ENCODE measurements around the gene CHURC1.

CHURC1 gene

DNA sequence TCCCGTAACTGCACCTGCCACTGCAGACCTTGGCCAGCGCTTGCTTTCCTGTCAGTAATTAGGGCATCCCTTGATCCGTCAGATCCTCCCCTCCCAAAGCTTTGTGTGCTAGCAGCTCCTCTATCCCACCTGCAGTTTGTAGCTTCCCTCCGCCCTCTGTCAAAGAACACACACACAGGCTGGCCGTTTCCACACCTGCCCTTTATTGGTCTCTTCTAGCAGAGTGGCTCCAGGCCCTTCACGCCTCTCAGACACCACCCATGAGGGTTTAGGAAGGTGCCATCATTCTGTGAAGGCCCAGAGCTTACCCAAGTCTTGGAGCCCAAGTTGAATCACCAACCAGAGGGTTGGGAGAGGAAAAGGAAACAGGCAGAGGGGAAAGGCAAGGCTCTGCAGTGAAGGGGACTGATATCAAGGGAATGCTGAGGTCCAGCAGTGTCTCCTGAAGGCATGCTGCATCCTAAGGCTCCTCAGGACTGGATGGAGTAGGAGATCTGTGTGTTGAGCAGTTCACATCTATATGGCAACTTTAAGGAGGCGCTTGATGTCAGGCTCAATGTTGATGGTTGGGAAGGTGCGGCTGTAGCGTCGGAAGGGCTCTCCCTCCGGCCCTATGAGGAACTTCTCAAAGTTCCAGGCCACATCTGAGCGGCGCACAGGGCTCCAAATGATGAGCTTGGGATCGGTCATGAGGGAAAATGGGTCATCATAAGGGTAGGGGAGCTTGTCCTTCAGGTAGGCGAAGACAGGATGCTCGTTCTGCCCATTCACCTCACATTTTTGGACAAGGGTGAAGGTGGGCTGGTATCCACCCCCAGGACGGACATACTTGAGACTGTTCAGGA, 24.9 kb downstream of the CHURC1 start:
- no peak for DNase-seq (ENCODE audit: low spot score)

DNA sequence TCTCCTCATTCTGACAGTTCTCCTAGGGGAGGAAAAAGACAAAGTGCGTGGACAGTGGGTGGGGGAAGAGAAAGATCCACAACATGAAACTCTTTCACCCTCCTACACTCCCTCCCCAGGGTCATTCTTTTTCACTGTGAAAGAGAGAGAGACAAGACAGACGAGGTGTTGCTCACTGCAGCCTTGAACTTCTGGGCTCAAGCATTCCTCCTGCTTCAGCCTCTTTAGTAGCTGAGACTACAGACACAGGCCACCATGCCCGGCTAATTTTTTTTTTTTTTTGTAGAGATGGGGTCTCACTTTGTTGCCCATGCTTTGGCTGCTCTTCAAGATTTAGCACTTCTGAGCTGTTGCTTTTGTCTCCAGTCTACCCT, 25.5 kb downstream of the CHURC1 start:
- no peak for DNase-seq (ENCODE audit: low spot score)

DNA sequence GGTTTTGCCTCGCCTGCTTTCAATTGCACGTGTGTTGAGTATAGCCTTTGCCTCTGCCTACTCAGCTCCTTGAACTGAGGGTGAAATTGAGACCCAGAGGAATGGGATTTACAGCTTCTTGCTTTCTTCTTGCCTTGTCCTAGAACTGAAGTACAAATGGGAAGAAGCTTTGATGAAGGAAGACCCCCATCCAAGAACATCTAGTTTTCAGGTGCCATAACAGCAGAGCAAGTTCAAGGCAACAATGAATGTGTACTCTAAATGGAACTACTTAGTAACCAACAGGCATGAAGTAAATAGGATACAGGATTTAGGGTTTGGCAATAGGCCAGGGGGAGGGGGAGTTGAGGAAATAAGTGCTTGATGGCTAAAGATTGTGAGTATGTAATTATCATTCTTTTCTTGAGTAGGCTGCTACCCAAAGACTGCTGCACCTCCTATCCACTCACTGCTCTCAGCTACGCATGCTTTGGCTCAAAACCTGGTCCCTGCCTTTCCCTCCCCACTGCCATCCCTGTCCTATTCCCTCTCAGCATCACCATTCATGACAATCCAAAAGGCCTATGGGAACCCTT, 26.2 kb downstream of the CHURC1 start:
- no peak for DNase-seq (ENCODE audit: low spot score)

DNA sequence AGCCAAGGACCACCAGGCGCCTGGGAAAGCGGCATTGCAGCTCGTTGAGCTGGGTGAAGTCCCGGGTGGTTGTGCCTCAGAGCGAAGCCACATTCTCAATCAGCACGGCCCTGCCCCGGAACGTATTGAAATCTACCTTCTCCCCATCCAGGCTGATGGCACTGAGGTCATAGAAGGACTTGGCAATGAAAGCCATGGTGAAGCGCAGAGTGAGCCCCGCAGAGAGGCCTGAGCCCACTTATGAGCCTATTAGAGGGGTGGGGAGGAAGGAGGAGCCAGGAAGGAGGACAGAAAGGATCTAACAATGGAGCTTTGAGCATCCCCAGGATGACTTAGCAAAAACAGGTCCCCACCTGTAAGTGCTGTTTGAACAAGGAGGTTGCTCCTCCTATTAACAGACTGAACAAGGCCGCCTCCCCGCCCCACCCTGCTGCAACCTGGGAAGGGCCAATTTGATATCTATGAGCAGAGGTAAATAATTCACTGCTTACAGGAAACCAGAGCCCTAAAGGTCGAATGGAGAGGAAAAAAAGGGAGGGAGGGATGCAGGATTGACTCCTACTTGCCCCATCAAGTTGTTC, 28.4 kb downstream of the CHURC1 start, which contains the start of gene GPX2:
Gene GPX2 (minus strand): TSS at position 215 of the 581 bp plus-strand sequence. CDS start 19 bp downstream, at position 196.
- no peak for DNase-seq (ENCODE audit: low spot score)

DNA sequence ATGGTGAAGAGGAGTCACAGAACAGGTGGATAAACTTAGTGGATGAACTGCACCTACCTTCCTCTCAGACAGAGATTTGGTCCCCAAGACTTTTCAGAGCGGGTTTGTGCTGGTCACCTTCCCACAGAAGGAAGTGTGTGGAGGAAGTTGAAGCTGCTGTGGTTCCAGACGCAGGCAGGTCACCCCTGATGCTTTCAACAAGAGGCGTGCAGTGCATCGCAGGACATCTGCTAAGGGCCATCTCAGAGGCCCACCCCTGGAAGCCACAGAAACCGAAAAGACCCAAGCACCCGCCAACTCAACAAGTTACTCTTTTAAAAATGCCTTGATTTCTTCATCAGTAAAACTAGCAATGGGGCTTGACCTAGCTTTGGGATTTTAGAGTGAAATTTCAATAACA, 29.3 kb downstream of the CHURC1 start:
- no peak for DNase-seq (ENCODE audit: low spot score)

DNA sequence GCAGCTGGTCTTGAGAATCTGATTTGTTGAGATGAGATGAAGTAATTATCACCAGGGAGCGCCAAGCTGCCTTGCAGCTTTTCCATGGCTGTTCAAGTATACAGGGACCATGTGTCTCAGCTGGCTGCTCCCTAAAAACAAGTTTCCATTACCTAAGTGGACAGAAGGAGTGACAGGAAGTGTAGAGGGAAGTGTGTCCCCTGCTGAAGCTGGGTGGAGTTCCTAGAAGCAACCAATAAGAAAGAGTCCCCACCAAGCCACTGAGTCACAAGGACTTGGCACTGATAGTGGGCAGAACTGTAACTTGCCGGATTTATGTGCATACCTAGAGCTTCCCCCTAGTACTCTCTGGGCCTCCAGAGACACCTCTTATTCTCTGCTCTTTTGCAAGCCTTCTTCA, 29.8 kb downstream of the CHURC1 start:
- DNase-seq (ENCODE audit: low spot score) = no peak

DNA sequence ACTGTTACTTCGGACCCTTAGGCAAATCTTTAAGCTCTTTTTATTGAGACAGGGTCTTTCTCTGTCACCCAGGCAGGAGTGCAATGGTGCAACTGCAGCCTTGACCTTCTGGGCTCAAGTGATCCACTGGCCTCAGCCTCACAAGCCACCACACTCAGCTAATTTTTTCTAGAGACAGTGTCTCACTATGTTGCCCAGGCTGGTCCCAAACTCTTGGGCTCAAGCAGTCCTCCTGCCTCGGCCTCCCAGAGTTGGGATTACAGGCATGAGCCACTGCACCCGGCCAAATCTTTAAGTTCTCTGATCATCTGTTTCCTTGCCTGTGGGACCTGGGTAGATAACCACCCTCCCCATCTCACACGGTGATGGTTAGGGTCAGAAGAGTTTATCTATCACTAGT, 30.6 kb downstream of the CHURC1 start:
- no peak for DNase-seq (ENCODE audit: low spot score)

DNA sequence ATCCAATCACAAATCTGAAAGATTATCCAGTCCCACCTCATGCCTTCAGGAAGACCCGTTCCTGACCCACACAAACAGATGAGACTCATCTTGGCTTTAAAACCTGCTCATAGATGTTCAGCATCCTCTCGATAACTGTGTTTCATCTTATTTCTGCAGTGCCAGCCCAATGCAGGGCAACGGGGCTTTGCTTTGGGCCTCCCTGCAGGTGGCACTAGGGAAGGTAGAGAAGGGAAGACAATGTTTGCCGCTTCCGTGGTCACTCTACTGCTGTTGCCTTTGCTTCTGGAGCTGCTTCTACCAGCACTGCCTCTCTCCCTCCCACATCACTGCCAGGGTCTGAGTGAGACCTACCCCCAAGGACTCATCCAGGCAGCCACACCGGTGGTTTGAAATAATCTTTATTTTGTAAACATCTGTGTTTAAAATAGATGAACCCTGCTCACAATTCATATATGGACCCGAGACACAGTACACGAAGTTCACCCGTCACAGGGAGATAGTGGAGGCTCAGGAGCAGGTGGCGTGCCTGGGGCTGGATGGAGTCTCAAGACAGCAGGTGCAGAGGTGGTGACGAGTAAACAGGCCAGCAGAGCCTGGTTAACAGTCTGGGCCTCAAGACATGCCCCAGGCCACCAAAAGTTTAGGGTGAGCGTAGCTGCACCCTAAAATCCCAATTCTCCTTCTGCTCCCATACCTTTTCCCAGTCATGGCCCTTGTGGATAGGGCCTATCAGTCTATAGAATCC, 31.4 kb downstream of the CHURC1 start:
- no peak for DNase-seq (ENCODE audit: low spot score)

DNA sequence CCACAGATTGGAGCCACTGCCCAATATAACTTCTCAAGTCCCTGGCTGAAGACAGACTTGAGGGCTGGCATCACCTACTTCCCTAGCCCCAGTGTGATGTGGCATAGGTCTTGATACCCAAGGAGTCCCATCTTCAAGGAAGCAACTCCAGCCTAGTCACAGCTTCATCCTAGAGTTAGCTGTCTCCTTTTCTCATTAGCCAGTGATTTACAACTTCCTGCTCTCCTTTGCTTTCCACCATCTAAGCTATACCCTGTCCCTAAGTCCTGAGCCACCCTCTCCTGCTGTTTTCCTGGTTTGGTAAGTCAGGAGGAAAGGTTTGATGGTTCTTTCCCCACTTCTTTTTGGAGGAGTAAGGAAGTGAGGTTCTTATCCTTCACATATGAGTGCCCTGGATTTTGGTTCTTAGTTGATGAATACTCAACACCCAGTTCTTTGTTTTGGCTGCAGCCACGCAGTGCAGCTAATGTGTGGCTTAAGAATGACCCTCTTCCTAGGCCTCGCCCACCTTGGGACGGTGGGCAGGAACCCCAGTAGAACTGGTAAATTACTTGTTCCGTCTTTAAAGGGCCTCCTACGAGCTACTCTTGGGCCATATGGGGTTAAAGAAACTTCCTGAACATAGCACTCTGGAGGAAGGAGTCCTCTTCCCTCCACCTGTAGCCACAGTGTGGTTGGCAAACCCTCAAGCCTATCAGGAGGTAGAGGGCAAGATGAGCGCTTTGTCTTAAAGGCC, 32.2 kb downstream of the CHURC1 start:
- DNase-seq (ENCODE audit: low spot score) = no peak

DNA sequence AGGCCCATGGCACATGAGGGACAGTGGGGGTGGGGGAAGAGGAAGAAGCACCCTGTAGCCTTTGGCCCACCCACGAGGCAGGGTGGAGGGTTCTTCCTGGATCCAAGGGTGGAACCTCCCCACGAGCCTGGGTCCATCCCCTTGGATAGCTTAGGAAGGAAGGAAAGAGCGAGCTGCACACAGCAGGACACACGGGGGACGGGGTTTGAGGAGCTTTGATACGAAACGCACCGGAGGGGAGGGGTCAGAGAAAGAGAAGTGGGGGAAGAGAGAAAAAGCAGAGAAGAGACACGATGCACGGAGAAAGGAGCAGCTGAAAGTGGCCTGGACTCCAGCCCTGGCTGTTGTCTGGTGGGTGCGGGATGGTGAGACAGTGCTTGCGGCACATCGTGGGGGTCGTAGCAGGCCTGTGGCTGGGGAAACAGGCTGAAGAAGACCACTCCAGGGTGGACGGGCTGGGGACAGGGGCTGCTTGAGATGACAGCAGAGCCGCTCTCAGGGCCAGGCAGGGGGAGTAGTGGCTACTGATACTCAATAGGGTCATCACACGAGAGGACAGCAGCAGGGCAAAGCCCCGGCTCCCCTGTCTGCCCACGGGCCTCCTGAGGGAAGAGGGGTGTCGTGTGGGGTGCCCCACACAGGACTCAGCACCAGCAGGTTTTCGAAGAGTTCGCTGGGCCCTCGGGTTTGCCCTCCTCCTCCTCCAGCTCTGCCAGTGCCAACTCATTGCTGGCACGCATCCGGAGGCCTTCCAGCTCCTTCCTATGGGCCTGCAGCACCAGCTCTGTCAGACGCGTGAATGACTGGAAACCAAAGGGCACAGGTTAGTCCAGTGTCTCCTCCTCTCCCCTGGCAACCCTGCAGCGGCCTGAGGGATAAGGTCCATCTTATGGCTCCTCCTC, 33.7 kb downstream of the CHURC1 start:
- DNase-seq (ENCODE audit: low spot score) = no peak

DNA sequence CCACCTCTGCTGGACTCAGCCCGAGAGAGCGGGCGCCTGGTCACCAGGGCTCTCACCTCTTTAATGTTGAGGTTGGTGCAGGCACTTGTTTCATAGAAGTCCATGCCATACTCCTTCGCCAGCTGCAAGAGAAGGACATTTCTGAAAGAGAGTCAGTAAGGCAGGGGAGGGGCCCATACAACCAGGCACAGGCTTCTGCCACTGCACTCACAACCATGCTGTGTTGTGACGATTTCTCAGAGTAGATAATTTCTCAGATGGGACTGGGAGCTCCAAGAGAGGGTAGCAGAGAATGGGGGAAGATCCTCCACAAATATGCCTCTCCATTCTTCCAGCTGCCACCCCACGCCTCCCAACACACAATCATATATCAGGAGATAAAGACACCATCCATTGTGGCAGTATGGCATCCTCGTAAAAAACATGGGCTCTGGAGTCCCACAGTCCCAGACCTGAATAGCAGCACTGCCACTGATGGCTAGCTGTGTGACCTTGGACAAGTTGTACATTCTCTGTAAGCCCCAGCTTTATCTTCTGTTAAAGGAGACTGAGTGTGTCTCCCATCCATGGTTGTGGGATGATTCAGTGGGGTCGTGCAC, 34.5 kb downstream of the CHURC1 start:
- DNase-seq (ENCODE audit: low spot score) = no peak

DNA sequence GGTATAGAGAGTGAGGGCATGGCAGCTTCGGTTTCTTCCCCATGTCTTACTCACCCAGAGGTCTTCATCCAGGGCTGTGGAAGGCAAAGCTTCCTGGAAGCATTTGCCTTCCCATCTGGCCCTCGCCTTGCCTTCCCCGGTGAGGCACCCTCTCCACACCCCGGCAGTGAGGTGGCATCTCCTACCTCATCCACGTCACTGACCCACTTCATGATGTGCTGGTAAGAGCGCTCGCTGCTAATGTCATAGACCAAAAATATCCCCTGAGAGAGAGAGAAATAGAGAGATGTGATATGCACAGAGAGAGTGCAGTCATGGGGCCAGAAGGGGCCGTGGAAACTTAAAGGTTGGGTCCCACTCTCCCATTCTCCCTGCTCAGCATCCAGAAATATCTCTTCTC, 36.6 kb downstream of the CHURC1 start:
- DNase-seq (ENCODE audit: low spot score) = no peak

DNA sequence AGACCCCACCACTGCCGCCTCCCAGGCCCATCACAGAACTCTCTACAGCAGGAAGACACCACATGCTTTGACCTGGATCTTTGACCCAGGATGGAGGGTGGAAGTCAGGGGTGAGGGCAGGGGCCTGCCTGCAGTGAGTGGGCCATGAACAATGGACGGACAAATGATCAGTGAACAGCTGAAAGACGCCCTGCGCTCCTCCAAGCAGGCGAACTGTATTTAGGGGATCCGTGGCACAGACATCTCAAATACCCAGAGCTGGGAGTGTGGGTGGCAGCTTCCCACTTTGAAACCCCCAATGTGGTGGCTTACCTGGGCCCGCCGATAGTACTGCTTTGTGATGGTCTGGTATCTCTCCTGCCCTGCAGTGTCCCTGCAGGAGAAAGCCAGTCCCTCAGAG, 37.0 kb downstream of the CHURC1 start:
- no peak for DNase-seq (ENCODE audit: low spot score)

DNA sequence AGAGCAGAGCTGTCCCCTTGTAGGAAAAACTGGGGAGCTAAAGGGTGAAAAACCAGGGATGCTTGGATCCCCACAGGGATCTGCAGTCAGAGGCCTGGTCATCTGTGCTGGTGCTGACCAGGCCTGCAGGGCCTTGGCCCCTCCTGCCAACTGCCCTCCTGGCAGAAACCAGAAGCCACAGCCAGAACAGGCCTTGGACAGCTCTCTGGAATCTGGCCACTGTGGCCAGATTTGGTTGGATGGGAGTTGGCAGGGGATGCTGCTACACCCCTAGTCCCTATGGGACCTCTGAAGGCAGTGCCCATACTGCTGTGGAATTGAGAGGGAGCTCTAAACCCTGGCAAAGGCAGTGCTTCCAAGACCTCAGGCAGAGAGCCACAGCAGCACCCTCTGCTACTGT, 37.5 kb downstream of the CHURC1 start:
- no peak for DNase-seq (ENCODE audit: low spot score)

DNA sequence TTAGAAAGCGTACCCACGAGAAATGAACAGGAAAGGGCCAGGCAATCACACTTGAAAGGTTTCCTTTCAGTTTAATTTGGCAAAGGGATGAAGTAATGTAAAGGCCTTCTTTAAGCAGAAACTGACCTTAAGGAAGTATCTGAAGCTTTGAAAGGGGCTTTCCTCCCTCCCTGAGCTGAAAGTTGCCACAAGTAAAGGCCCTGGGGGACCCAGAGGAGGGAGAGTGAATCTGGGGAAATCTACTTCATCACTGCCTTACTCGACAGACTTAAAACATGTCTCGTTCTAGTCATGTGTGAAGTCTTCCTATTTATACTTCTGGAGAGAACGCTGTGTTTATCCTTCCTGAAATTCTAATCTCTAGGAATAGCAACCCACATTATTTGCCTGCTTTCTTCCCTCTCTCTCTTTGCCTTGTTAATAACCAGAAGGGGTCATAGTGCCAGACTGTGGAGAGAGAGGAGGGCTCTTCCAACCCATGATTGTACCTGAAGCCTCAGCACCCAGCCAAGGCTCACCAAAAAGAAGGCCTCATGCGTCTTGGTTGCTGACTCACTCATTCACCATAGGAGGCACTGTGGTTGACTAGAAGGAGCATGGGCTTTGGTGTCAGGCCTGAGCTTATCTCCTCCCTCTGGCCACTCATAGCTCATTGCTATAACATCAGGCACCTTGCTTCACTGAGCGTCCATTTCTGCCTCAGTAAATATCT, 38.5 kb downstream of the CHURC1 start:
- no peak for DNase-seq (ENCODE audit: low spot score)

DNA sequence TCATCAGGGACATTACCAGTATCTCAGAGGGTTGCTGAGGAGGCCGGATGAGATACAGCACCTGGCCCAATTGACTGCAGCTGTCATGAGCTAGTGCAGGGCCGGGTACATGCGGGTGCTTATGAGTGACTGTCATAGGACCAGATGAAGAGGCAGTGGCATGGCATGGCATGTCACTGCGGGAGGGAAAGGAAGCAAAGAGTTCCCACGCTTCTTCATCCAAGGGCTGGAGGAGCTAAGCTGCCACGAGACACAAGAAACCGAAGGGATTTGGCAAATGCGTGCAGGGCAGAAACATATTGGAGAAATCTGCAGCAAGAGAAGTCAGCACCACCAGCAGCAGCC, 39.0 kb downstream of the CHURC1 start:
- DNase-seq (ENCODE audit: low spot score) = no peak

DNA sequence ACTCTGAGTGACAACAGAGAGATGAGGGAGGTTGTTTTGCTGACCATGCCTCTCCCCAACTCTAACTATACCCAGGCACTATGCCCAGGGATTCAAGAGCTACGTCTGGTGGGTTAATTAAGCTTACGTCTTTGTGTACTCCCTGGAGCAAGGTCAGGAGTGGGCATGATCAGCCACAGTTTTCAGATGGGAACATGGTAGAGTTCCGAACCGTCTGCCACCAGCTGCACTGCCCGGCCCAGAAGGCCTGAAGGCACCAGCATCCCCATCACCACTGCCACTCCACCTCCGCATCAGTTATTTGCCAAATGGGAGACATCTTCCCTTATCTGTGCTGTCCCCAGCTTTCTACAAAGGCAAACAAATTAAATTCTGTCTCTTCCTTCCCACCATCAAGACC, 39.4 kb downstream of the CHURC1 start:
- no peak for DNase-seq (ENCODE audit: low spot score)

DNA sequence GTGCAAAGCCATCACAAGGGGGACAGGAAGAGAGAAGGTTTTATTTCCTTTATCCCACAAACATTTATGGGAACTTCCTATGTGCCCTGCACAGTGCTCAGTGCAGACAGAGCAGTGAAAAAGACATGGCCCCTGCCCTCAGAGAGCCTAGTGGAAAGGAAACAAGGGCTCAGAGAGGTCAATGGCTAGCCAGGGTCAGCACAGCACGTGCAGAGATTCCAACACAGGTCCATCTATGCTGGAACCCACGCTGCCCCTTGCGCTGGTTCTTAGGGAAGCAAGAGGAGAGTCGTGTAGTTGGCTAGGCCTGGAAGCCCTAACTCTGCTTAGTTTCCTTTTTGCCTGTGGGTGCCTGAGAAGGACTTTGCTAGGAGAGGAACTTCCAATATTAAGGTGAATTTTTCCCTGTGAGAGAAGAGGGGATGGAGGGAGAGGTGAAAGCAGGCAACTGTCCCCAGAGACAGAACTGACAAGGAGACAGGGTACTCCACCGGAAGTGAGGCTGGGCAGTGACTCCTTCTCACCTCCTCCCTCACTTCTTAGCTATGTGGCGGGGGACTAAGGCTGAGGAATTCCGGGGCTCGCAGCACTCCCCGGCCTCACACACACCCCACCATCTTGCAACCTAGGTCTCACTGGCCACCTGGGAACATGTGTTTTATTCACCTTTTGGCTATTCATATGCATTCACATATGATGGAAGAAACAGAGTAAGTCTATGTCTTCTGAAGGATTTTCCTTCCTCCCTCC, 40.4 kb downstream of the CHURC1 start:
- no peak for DNase-seq (ENCODE audit: low spot score)

DNA sequence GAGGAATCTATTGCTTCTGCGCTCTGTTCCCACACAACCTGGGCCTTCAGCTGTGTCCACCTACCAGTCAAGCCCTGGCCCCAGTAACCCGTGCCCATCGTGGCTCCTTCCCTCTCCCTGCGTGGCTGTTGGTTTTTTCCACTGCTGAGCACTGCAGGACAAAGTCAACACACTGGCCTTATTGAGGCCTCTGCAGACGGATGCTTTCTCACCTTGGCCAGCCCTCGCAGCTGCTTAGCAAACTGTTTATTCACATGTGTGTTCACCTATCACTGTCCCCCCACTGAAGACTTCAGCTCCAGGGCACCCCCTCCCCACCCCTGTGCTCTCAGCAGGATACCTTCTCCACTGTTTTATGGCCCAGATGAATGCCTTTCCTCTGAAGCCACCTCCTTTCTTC, 41.0 kb downstream of the CHURC1 start:
- no peak for DNase-seq (ENCODE audit: low spot score)

Measured in CD4-positive, alpha-beta T cell treated with Interleukin-15 for 4 hours (primary cell).